ENCODE results near the gene SLIT1. TPM values are rescaled to one million over a fixed set of nuclear protein-coding genes. Genes with fewer than 3 reads are reported as not detected.

The SLIT1 gene
- total and polyA plus RNA-seq, 2 of the 8 experiments (the other 6 are each of a cell fraction or from before 2014, with no cell fraction given) = 0.70 to 0.88 TPM

- no peak for TF ChIP-seq CHD7 (IDR thresholded peaks at IDR 0.05; ENCODE audit: insufficient replicate concordance, low read length)
- TF ChIP-seq RAD21 (IDR thresholded peaks at IDR 0.05 in 1 of 2, conservative IDR thresholded peaks at IDR 0.05 in 1 of 2; ENCODE audit: low read depth in 2 of 2, low read length in 2 of 2) = peak; percentile 66 to 75
- no peak for TF ChIP-seq EGR1 (IDR thresholded peaks at IDR 0.05; ENCODE audit: borderline replicate concordance, low read depth, low read length)
- TF ChIP-seq YY1 (IDR thresholded peaks at IDR 0.05; ENCODE audit: low read depth, low read length) = peak; percentile 79
- TF ChIP-seq SIX5 (IDR thresholded peaks at IDR 0.05; ENCODE audit: low read depth, low read length) = no peak
- TF ChIP-seq TEAD4 (IDR thresholded peaks at IDR 0.05; ENCODE audit: low read depth, low read length) = no peak
- no peak for TF ChIP-seq SUZ12 (IDR thresholded peaks at IDR 0.05; ENCODE audit: low read length)
Measured at GRCh38 chr10:97059006-97059871, 126.5 kb downstream of the SLIT1 start (continued).

Data from H1 (cell line).